Fibroblast of villous mesenchyme (primary cell): ENCODE measurements around the gene BBS12. TPM values are rescaled to one million over a fixed set of nuclear protein-coding genes. Genes with fewer than 3 reads are reported as not detected.

ENCODE experiments used
- DNase-seq: peaks from one replicate; pipeline ENCODE4 v3.0.0-alpha.2; 2010; ENCODE audit warnings: low read depth
- H3K4me3 ChIP-seq: 2 replicates; pipeline ENCODE4 v1.5.1; 2011; ENCODE audit warnings: low read depth, mild to moderate bottlenecking, low read length
- total RNA-seq: library from RNA; depleted of rRNA; stranded (reverse); fragments of >200 nt; gene quantifications from 2 replicates; pipeline ENCODE4 v1.2.3, GENCODE V29; 2012
- TF ChIP-seq, protein P1 (sequence below): IDR thresholded peaks from 2 replicates; pipeline ENCODE4 v1.5.1; 2012; ENCODE audit warnings: low read depth, mild to moderate bottlenecking, low read length; ENCODE audit not compliant: insufficient read depth

BBS12 gene
- total RNA-seq, 1 donor = 4.7 TPM

DNA sequence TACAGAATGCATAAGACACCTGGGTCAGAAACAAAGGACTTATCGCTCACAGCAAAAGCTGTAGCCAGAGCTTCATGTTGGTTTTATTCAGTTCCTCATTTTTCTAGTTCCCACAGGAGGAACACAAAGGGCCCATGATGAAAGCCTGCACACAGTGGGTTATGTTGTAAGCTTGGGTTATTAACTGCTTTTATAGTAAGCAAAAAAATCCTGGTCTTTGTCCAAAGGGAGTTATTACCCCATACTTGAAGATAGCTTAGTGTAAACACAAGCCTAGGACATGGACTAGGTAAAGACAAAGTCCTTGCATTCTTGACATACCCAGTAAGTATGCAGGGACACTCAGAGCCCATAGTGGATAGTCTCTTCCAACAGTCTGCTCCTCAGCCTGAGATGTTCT lies 11.7 kb downstream of the BBS12 start:
- H3K4me3 ChIP-seq = no peak overlapping the region
- TF ChIP-seq, protein P1, sequence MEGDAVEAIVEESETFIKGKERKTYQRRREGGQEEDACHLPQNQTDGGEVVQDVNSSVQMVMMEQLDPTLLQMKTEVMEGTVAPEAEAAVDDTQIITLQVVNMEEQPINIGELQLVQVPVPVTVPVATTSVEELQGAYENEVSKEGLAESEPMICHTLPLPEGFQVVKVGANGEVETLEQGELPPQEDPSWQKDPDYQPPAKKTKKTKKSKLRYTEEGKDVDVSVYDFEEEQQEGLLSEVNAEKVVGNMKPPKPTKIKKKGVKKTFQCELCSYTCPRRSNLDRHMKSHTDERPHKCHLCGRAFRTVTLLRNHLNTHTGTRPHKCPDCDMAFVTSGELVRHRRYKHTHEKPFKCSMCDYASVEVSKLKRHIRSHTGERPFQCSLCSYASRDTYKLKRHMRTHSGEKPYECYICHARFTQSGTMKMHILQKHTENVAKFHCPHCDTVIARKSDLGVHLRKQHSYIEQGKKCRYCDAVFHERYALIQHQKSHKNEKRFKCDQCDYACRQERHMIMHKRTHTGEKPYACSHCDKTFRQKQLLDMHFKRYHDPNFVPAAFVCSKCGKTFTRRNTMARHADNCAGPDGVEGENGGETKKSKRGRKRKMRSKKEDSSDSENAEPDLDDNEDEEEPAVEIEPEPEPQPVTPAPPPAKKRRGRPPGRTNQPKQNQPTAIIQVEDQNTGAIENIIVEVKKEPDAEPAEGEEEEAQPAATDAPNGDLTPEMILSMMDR = no peak
- peak; percentile 92 for DNase-seq

DNA sequence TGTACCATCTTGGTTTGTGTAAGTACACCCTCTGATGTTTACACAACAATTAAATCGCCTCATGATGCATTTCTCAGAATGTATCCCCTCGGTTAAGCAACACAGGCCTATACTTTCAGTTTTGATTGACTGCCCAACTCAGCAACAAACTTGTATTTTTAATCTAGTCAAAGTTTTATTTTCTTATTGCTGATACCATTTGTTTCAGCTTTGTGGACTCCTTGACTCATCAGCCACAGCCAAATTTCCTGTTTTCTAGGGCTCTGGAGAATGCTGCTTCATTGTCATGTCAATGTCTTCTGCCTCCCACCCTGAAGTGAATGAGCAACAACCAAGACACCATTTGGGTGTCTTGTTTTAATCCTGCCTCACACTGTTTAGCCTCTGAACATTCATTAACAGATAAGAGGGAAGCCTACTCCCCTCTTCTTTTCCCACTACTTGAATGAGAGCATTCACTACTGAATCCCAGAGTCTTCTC lies 14.0 kb downstream of the BBS12 start:
- no peak overlapping the region for H3K4me3 ChIP-seq
- TF ChIP-seq, protein P1 = no peak
- peak; percentile 34 for DNase-seq

DNA sequence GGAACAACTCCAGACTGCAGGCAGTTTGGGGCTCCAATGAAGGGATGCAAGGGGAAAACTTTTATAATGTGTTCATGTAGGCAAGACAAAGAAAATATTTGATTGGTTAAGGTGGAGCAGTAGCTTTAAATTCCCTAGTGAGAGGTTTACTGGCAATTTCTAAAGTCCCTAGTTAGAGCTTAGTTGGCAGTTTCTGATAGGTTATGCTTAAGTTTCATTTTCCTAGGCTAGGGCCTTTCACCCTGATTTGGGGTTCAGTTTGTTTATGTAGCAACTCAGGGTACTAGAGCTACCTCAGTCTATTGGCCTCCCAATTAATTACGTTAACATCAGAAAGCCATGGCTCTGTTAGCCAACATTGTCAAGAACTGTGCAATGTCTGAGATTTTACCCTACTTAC lies 14.6 kb downstream of the BBS12 start:
- H3K4me3 ChIP-seq = no peak overlapping the region
- TF ChIP-seq, protein P1 = no peak
- DNase-seq = no peak

DNA sequence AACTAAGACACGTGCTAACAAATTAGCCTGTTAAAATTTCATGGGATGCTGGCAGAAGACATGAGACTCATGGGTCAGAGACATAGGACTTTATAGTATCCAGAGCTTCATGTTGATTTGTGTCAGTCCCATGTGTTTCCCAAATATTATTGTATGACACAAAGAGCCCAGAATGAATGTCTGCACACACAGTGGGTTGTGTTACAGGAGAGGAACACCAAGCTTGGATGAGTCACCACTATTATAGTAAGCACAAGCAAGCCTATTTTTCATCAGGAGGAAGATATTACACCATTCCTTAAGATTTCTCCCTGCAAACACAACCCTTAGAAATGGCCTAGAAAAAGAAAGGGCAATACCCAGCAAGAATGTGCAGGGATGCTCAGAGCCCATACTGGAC lies 15.4 kb downstream of the BBS12 start:
- H3K4me3 ChIP-seq = no peak overlapping the region
- DNase-seq = peak; percentile 72
- TF ChIP-seq, protein P1 = no peak

DNA sequence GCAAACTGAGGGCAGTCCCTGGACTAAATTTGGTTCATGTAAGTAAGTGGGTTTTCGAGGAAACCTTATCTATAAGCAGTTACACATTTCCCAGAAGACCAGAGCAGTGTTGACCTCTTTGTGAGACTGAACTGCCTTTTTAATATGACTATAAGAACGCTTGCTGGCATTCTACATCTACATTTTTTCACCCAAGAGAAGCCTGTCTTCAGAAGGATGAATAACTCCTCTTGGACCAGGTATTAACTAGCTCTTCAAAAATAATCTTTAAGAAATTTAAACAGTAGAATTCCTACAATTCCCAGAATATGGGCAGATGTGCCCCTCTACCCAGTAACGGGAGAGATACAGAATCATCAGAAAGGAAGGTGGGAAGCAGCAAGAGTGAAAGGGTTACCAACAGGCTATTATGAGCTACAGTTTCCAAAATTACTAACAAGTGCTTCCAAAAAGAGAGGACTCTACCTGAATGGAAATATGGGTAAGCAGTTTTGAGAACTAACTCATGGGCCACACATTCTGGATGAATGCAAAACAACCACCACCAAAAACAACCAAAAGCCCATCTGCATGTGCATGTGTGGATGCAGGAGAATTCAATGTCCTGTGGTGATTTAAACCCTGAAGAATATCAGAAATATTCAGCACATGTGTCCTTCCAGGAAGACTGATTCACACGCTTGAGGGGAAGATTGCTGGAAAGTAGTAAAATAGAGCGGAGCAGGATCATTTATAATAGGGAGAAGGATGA lies 17.4 kb downstream of the BBS12 start:
- DNase-seq = no peak

DNA sequence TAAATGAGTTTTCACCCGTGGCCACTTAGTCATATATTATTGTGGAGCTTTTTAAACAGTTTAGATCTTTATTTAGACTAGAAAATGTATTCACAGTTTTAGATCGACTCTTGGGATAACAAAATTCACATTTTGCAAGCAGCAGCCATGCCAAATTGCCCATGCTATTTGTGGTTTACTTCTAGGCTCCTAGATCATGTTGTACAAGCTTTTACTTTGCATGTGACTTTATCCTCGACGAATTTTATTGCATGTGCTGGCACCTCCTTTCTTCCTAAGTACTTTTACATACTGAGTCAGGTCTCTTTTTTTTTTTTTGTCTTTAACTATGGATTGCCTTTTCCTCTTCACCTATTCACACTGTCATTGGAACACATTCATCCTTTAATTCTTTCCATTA lies 23.2 kb downstream of the BBS12 start:
- DNase-seq = no peak
- TF ChIP-seq, protein P1 = no peak
- H3K4me3 ChIP-seq = no peak overlapping the region

More for the DNA sequence above, 17.4 kb downstream of the BBS12 start:
- TF ChIP-seq, protein P1 = no peak
- H3K4me3 ChIP-seq = no peak overlapping the region

DNA sequence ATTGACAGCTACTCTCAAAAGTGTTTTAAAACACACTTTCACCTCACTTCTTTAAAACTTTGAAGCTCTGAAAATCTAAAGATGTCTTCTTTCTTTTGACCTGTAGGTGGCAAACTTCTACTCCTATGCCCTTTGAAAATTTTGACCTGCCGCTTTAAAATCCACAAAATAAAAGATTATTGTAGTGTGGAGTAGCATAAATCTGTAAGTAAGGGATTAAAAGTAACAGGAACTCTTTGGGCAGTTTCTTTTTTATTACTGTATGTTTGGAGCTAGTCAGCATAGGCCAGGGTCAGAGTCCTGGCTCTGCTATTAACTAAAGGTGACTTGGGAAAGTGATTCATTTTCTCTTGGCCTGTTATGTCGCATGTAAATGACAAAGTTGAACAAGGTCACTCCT lies 25.5 kb downstream of the BBS12 start:
- DNase-seq = peak; percentile 67

More for the DNA sequence above, 25.5 kb downstream of the BBS12 start:
- TF ChIP-seq, protein P1 = peak; percentile 66
- H3K4me3 ChIP-seq = no peak overlapping the region
